Stomach smooth muscle (tissue), 2 donors: ENCODE data around the gene QSOX2.

Experiments
- H3K27ac ChIP-seq: one replicate; pipeline ENCODE4 v1.7.0; 2013; ENCODE audit warnings: mild to moderate bottlenecking, low read length, inconsistent platforms
- H3K27me3 ChIP-seq, 2 donors: one replicate each; pipeline ENCODE4 v1.7.0; 2013; ENCODE audit warnings: low read length in 2 of 2; ENCODE audit not compliant: insufficient read depth in 2 of 2, control insufficient read depth in 1 of 2
- H3K36me3 ChIP-seq, 2 donors: one replicate each; pipeline ENCODE4 v1.7.0; 2013; ENCODE audit warnings: low read length in 2 of 2; ENCODE audit not compliant: control insufficient read depth in 2 of 2, insufficient read depth in 2 of 2
- H3K4me1 ChIP-seq: one replicate; pipeline ENCODE4 v1.7.0; 2013; ENCODE audit warnings: low read length; ENCODE audit not compliant: control insufficient read depth, insufficient read depth
- H3K4me3 ChIP-seq, 2 donors: one replicate each; pipeline ENCODE4 v1.7.0; 2013; ENCODE audit warnings: low read length in 2 of 2
- H3K9ac ChIP-seq, 2 donors: one replicate each; pipeline ENCODE4 v1.7.0; 2013; ENCODE audit warnings: low read length in 2 of 2, mild to moderate bottlenecking in 1 of 2
- H3K9me3 ChIP-seq, 2 donors: one replicate each; pipeline ENCODE4 v1.7.0; 2013; ENCODE audit warnings: low read length in 2 of 2; ENCODE audit not compliant: control insufficient read depth in 2 of 2
- donor health status: healthy.
- donor health status: Pancreatic carcinoma.

The QSOX2 gene

GRCh38 chr9:136212345-136212950 is 33.2 kb downstream of the QSOX2 start:
- peaks cover 17 to 33% of the 10 kb centered on the region in 2 donors for H3K36me3 ChIP-seq

GRCh38 chr9:136211441-136212344 is 33.9 kb downstream of the QSOX2 start:
- H3K27me3 ChIP-seq = no peaks in the 10 kb centered on the region
- no peaks in the 10 kb centered on the region for H3K9me3 ChIP-seq
- H3K36me3 ChIP-seq = peaks cover 17 to 33% of the 10 kb centered on the region in 2 donors
- no peaks in the 10 kb centered on the region for H3K4me1 ChIP-seq
- no peak overlapping the region for H3K27ac ChIP-seq
- H3K4me3 ChIP-seq = no peak overlapping the region
- H3K9ac ChIP-seq = no peak overlapping the region

More at GRCh38 chr9:136212345-136212950, 33.2 kb downstream of the QSOX2 start:
- Histone ChIP-seq H3K27me3 (no peaks in the 10 kb centered on the region), H3K27ac (no peak overlapping the region), H3K9ac (no peak overlapping the region), H3K9me3 (no peaks in the 10 kb centered on the region), H3K4me3 (no peak overlapping the region), H3K4me1 (no peaks in the 10 kb centered on the region)

GRCh38 chr9:136211006-136211405 is 34.6 kb downstream of the QSOX2 start:
- Histone ChIP-seq H3K4me3 (no peak overlapping the region), H3K36me3 (peaks cover 12 to 29% of the 10 kb centered on the region in 2 donors), H3K9ac (no peak overlapping the region), H3K4me1 (no peaks in the 10 kb centered on the region), H3K27ac (no peak overlapping the region), H3K27me3 (no peaks in the 10 kb centered on the region), H3K9me3 (no peaks in the 10 kb centered on the region)

GRCh38 chr9:136210276-136210675 is 35.3 kb downstream of the QSOX2 start:
- Histone ChIP-seq H3K27ac (no peak overlapping the region), H3K27me3 (peaks cover 1 to 5% of the 10 kb centered on the region in 2 donors), H3K9ac (no peak overlapping the region), H3K4me1 (no peaks in the 10 kb centered on the region), H3K9me3 (no peaks in the 10 kb centered on the region), H3K4me3 (no peak overlapping the region), H3K36me3 (peaks cover 8 to 25% of the 10 kb centered on the region in 2 donors)

GRCh38 chr9:136209786-136210185 is 35.8 kb downstream of the QSOX2 start:
- Histone ChIP-seq H3K9ac (no peak overlapping the region), H3K27me3 (peaks cover 4 to 5% of the 10 kb centered on the region in 2 donors), H3K36me3 (peaks cover 4 to 22% of the 10 kb centered on the region in 2 donors), H3K9me3 (no peaks in the 10 kb centered on the region), H3K4me1 (no peaks in the 10 kb centered on the region), H3K4me3 (no peak overlapping the region), H3K27ac (no peak overlapping the region)

- no peak overlapping the region for H3K9ac ChIP-seq
- no peaks in the 10 kb centered on the region for H3K9me3 ChIP-seq
- H3K4me3 ChIP-seq = no peak overlapping the region
- H3K27ac ChIP-seq = no peak overlapping the region
- peaks cover 10% of the 10 kb centered on the region in 2 donors for H3K27me3 ChIP-seq
- H3K4me1 ChIP-seq = no peaks in the 10 kb centered on the region
- H3K36me3 ChIP-seq = peaks cover 0 to 18% of the 10 kb centered on the region in 2 donors
These were observed 36.4 kb downstream of the QSOX2 start for GRCh38 chr9:136209232-136209631.

GRCh38 chr9:136208675-136209074 is 36.9 kb downstream of the QSOX2 start:
- Histone ChIP-seq H3K36me3 (peaks cover 0 to 14% of the 10 kb centered on the region in 2 donors), H3K9me3 (no peaks in the 10 kb centered on the region), H3K27me3 (peaks cover 15 to 16% of the 10 kb centered on the region in 2 donors), H3K4me1 (no peaks in the 10 kb centered on the region), H3K9ac (no peak overlapping the region), H3K27ac (no peak overlapping the region), H3K4me3 (no peak overlapping the region)

GRCh38 chr9:136207616-136208015 is 38.0 kb downstream of the QSOX2 start:
- Histone ChIP-seq H3K9me3 (no peaks in the 10 kb centered on the region), H3K27me3 (peaks cover 21 to 23% of the 10 kb centered on the region in 2 donors), H3K27ac (no peak overlapping the region), H3K4me1 (no peaks in the 10 kb centered on the region), H3K9ac (no peak overlapping the region), H3K36me3 (peaks cover 0 to 8% of the 10 kb centered on the region in 2 donors), H3K4me3 (no peak overlapping the region)

GRCh38 chr9:136206602-136207275 is 38.9 kb downstream of the QSOX2 start:
- H3K4me3 ChIP-seq = no peak overlapping the region
- peaks cover 26 to 32% of the 10 kb centered on the region in 2 donors for H3K27me3 ChIP-seq
- peaks cover 0 to 7% of the 10 kb centered on the region in 2 donors for H3K36me3 ChIP-seq
- H3K4me1 ChIP-seq = no peaks in the 10 kb centered on the region
- H3K9me3 ChIP-seq = no peaks in the 10 kb centered on the region
- no peak overlapping the region for H3K9ac ChIP-seq
- H3K27ac ChIP-seq = no peak overlapping the region

GRCh38 chr9:136205707-136205992 is 40.0 kb downstream of the QSOX2 start:
- H3K4me1 ChIP-seq = no peaks in the 10 kb centered on the region
- H3K4me3 ChIP-seq = no peak overlapping the region
- H3K27ac ChIP-seq = no peak overlapping the region
- H3K27me3 ChIP-seq = peaks cover 36 to 42% of the 10 kb centered on the region in 2 donors
- H3K9me3 ChIP-seq = no peaks in the 10 kb centered on the region
- H3K9ac ChIP-seq = no peak overlapping the region
- peaks cover 0 to 7% of the 10 kb centered on the region in 2 donors for H3K36me3 ChIP-seq
